HCT116 (cell line): ENCODE measurements around the gene ETV4. TPM values are rescaled to one million over a fixed set of nuclear protein-coding genes. Genes with fewer than 3 reads are reported as not detected.

Source experiments
- ATAC-seq: fragments of 200-7000 bp; cut with Tn5 transposase; 2 replicates; pipeline ENCODE4 v1.9.1; 2020; ENCODE audit warnings: mild to moderate bottlenecking, moderate library complexity
- Bru-seq: library from RNA; stranded (reverse); fragments of 400-500 nt; gene quantifications from one replicate; lab custom pipeline; 2021; lab: Mats Ljungman, UMichigan
- BruChase-seq, 2 experiments: library from RNA; stranded (reverse); fragments of 400-500 nt; gene quantifications; one replicate each; lab custom pipeline; 2021; lab: Mats Ljungman, UMichigan
- BruUV-seq: library from RNA; stranded (reverse); fragments of 400-500 nt; replicated peaks from 2 replicates; lab custom pipeline; 2021; lab: Mats Ljungman, UMichigan
- CTCF ChIA-PET: fragments of 300-600 bp; sonication (Branson Sonifier 250); formaldehyde crosslinking; loops from one replicate; lab custom pipeline; 2021; ENCODE audit warnings: antibody characterized with exemption; lab: Charles Lee
- POLR2A ChIA-PET: fragments of 300-600, 350-600 bp; sonication (Branson Sonifier 250); formaldehyde crosslinking; loops from one replicate; lab custom pipeline; 2021; ENCODE audit warnings: antibody characterized with exemption; lab: Charles Lee
- RAD21 ChIA-PET, 2 experiments: fragments of 300-600 bp; sonication (Branson Sonifier 250); formaldehyde crosslinking; loops; one replicate each; lab custom pipeline; 2023; ENCODE audit warnings: low total read pairs in 2 of 2; ENCODE audit not compliant: uncharacterized antibody in 2 of 2, unreplicated experiment in 2 of 2, low non-redundant PET in 1 of 2; lab: Charles Lee
- DNase-seq: peaks from one replicate; pipeline ENCODE4 v3.0.0-alpha.2; 2010; ENCODE audit warnings: low read depth, low spot score
- H2AFZ ChIP-seq: fragments of 200-600 bp; shearing (Covaris generic), sonication (generic); 2 replicates; pipeline ENCODE4 v1.6.1; 2017; ENCODE audit warnings: low read depth, mixed run types, mixed read lengths, antibody characterized with exemption, low read length; ENCODE audit not compliant: poor library complexity, severe bottlenecking
- H3K27ac ChIP-seq: 2 replicates; pipeline ENCODE4 v1.5.1; 2012; ENCODE audit warnings: low read depth, low read length
- H3K27me3 ChIP-seq: fragments of 200-600 bp; sonication (generic); 2 replicates; pipeline ENCODE4 v1.6.1; 2016; ENCODE audit warnings: mixed run types, low read length, mixed read lengths; ENCODE audit not compliant: insufficient read depth
- H3K36me3 ChIP-seq, 2 experiments: fragments of 200-500 bp in 1 of 2; fragments of 200-600 bp in 1 of 2; sonication (Bioruptor generic) in 1 of 2; sonication (generic) in 1 of 2; 2 replicates each; pipeline versions ENCODE4 v1.5.1 to v1.6.1; 2014 to 2016; ENCODE audit warnings: low read length in 2 of 2, inconsistent platforms in 1 of 2, mixed read lengths in 1 of 2, mixed run types in 1 of 2; ENCODE audit not compliant: insufficient read depth in 2 of 2, control insufficient read depth in 1 of 2
- H3K4me1 ChIP-seq, 2 experiments: fragments of 200-600 bp in 1 of 2; sonication (generic) in 1 of 2; 2 replicates each; pipeline versions ENCODE4 v1.5.1 to v1.6.1; 2012 to 2017; ENCODE audit warnings: low read length in 2 of 2, inconsistent platforms in 1 of 2, mild to moderate bottlenecking in 1 of 2, mixed read lengths in 1 of 2, mixed run types in 1 of 2, moderate library complexity in 1 of 2; ENCODE audit not compliant: insufficient read depth in 2 of 2, control insufficient read depth in 1 of 2
- H3K4me2 ChIP-seq: fragments of 200-600 bp; sonication (generic); 2 replicates; pipeline ENCODE4 v1.6.1; 2017; ENCODE audit warnings: mixed run types, low read length, mixed read lengths
- H3K4me3 ChIP-seq, 2 experiments: fragments of 200-600 bp in 1 of 2; sonication (generic) in 1 of 2; replicated peaks in 1 of 2; 2 replicates each; pipeline ENCODE4 v1.5.1; 2011 to 2016; ENCODE audit warnings: low read length in 2 of 2, control low read depth in 1 of 2, low read depth in 1 of 2, mild to moderate bottlenecking in 1 of 2, mixed read lengths in 1 of 2, mixed run types in 1 of 2
- H3K79me2 ChIP-seq: fragments of 200-600 bp; sonication (generic); 2 replicates; pipeline ENCODE4 v1.6.1; 2017; ENCODE audit warnings: mild to moderate bottlenecking, mixed run types, low read length, moderate library complexity, mixed read lengths; ENCODE audit not compliant: insufficient read depth
- H3K9ac ChIP-seq: fragments of 200-600 bp; sonication (generic); 2 replicates; pipeline ENCODE4 v1.6.1; 2016; ENCODE audit warnings: low read length, mixed read lengths
- H3K9me2 ChIP-seq: fragments of 200-600 bp; sonication (generic), shearing (Covaris generic); 2 replicates; pipeline ENCODE4 v1.6.1; 2017; ENCODE audit warnings: mixed run types, mild to moderate bottlenecking, moderate library complexity; ENCODE audit not compliant: insufficient read depth
- H3K9me3 ChIP-seq, 2 experiments: fragments of 200-500 bp in 1 of 2; fragments of 200-600 bp in 1 of 2; sonication (Bioruptor generic) in 1 of 2; sonication (generic) in 1 of 2; 2 replicates each; pipeline ENCODE4 v1.6.1; 2014 to 2017; ENCODE audit warnings: low read length in 2 of 2, mixed read lengths in 2 of 2, inconsistent platforms in 1 of 2, low read depth in 1 of 2, mild to moderate bottlenecking in 1 of 2, mixed run types in 1 of 2, moderate library complexity in 1 of 2; ENCODE audit not compliant: control insufficient read depth in 1 of 2, insufficient read depth in 1 of 2
- H4K20me1 ChIP-seq: fragments of 200-600 bp; sonication (generic), shearing (Covaris generic); 2 replicates; pipeline ENCODE4 v1.6.1; 2017; ENCODE audit warnings: mixed run types, mild to moderate bottlenecking, moderate library complexity; ENCODE audit not compliant: insufficient read depth
- CBX3 ChIP-seq: IDR thresholded peaks from 2 replicates; pipeline ENCODE4 v1.6.1; 2012; ENCODE audit warnings: low read depth
- CEBPB ChIP-seq: IDR thresholded peaks from 2 replicates; pipeline ENCODE4 v1.6.1; 2012; ENCODE audit warnings: low read depth
- EZH2 ChIP-seq: fragments of 200-600 bp; sonication (generic); IDR thresholded peaks from 2 replicates; pipeline ENCODE4 v1.6.1; 2017; ENCODE audit warnings: antibody characterized with exemption, mixed run types
- JUND ChIP-seq: IDR thresholded peaks from 2 replicates; pipeline ENCODE4 v1.6.1; 2012
- POLR2A ChIP-seq: IDR thresholded peaks from 2 replicates; pipeline ENCODE4 v1.7.0; 2011; ENCODE audit warnings: borderline replicate concordance; ENCODE audit not compliant: insufficient read depth, insufficient read length; ENCODE audit errors: extremely low read depth
- RAD21 ChIP-seq: IDR thresholded peaks from 2 replicates; pipeline ENCODE4 v1.6.1; 2012; ENCODE audit warnings: low read depth, mild to moderate bottlenecking
- SIN3A ChIP-seq: IDR thresholded peaks from 2 replicates; pipeline ENCODE4 v1.6.1; 2012; ENCODE audit warnings: low read depth
- SP1 ChIP-seq: IDR thresholded peaks from 2 replicates; pipeline ENCODE4 v1.6.1; 2012; ENCODE audit warnings: low read depth
- SRF ChIP-seq: IDR thresholded peaks from 2 replicates; pipeline ENCODE4 v1.6.1; 2012; ENCODE audit warnings: low read depth
- TCF7L2 ChIP-seq: IDR thresholded peaks from 2 replicates; pipeline ENCODE4 v1.7.0; 2011; ENCODE audit warnings: borderline replicate concordance, inconsistent platforms; ENCODE audit not compliant: insufficient read depth, insufficient read length; ENCODE audit errors: extremely low read depth
- YY1 ChIP-seq: IDR thresholded peaks from 2 replicates; pipeline ENCODE4 v1.6.1; 2011; ENCODE audit warnings: low read length, low read depth, moderate library complexity, mild to moderate bottlenecking; ENCODE audit not compliant: insufficient replicate concordance; ENCODE audit errors: extremely low read depth
- ZFX ChIP-seq: fragments of 450-650 bp; IDR thresholded peaks from 2 replicates; pipeline ENCODE4 v1.6.1; 2017
- ZNF274 ChIP-seq: fragments of 200-500 bp; sonication (Bioruptor generic); IDR thresholded peaks from 2 replicates; pipeline ENCODE4 v1.6.1; 2014; ENCODE audit warnings: mild to moderate bottlenecking, low read depth, low read length, inconsistent platforms
- intact Hi-C: fragments of 100-400 bp; cut with micrococcal nuclease; formaldehyde crosslinking; loops from 2 replicates; pipeline ENCODE4 v1.10.0; 2022
- long read RNA-seq: library from polyadenylated mRNA; unstranded; transcript quantifications from one replicate; pipeline ENCODE4 v2.0.0, GENCODE V29; 2021; ENCODE audit not compliant: unreplicated experiment
- polyA plus RNA-seq: library from polyadenylated mRNA; unstranded; fragments of >200 nt; gene quantifications from 2 replicates; pipeline ENCODE4 v1.2.1, GENCODE V29; 2012; ENCODE audit warnings: missing spikeins
- total RNA-seq: library from RNA; stranded (reverse); gene quantifications from one replicate; pipeline ENCODE4 v1.2.1, GENCODE V29; 2021; ENCODE audit not compliant: unreplicated experiment
- TF ChIP-seq, protein P1 (sequence below): IDR thresholded peaks from 2 replicates; pipeline ENCODE4 v1.6.1; 2012; ENCODE audit warnings: low read depth
- TF ChIP-seq, protein P2 (sequence below), 3 experiments: fragments of 200-600 bp in 1 of 3; sonication (generic) in 1 of 3; IDR thresholded peaks in 2 of 3; conservative IDR thresholded peaks in 1 of 3; 2 replicates each; pipeline ENCODE4 v1.5.1; 2012 to 2017; ENCODE audit warnings: low read depth in 2 of 3, low read length in 2 of 3, antibody characterized with exemption in 1 of 3, borderline replicate concordance in 1 of 3, control low read depth in 1 of 3, mild to moderate bottlenecking in 1 of 3, mixed read lengths in 1 of 3, mixed run types in 1 of 3, moderate library complexity in 1 of 3; ENCODE audit not compliant: insufficient read depth in 1 of 3
- TF ChIP-seq, protein P3 (sequence below): IDR thresholded peaks from 2 replicates; pipeline ENCODE4 v1.6.1; 2012
- TF ChIP-seq, protein P4 (sequence below): IDR thresholded peaks from 2 replicates; pipeline ENCODE4 v1.6.1; 2012

The ETV4 gene
- total RNA-seq (51.5 TPM), Bru-seq, nascent RNA (percentile 79 among the genes with signal in this experiment), BruChase-seq, experiment 1, labeled RNA remaining after a 6-hour chase (percentile 81 among the genes with signal in this experiment), BruChase-seq, experiment 2, labeled RNA remaining after a 2-hour chase (percentile 88 among the genes with signal in this experiment)
- polyA plus RNA-seq = 31.7 and 44.1 TPM in 2 replicates
- long read RNA-seq, transcript ETV4-202 (12 exons, 2,182 nt) = major isoform, 5 of 72 reads
- long read RNA-seq, partial matches to known transcripts = 49 of 72 reads
- long read RNA-seq, other reads (novel, unspliced or antisense) = 8 of 72 reads

DNA sequence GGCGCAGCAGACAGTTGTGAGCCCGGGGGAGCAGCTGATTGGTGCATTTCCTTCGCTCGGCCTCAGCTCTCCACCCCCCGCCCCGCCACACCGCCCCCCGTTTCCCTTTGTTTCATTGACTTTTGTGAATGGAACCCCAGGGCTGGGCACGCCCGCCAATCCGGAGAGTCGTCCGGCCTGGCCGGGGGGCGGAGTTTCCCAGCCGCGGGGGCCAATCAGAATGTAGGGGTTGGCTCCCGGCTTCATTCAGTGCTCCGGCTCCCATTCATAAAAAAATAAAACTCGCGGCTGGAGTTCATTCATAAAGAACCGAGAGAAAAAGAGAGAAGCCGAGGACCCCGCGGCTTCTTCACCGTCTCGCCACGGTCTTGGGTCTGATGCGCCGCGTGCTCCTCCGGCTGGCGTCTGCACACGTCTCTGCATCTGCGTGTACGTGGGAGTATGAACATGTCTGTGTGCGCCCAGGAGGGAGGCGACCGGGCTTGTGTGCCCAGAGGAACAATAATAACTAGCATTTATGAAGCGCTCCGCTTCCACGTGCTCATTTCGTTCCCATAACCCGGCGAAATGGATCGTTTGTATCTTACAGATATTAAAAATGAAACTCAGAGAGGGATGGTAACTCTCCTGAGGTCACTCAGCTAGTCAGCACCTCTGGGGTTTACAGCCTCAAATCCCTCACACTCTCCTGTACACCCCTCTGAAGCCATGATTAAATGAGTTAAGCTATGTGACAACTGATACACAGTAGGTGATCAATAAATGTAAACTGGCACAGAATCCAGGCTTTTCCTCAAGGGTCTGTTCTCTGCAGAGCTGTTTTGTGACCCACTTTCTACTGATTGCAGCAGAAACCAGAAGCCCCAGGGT is at the start of gene ETV4:
TSS of gene ETV4 (minus strand) at position 22 of the 870 bp plus-strand sequence. CDS start 723 bp downstream, outside the sequence.
- Histone ChIP-seq H2AFZ (peak within 1 kb of the TSS; percentile 66), H3K9ac (peak within 1 kb of the TSS; percentile 88), H3K27me3 (no peaks in the 10 kb centered on the region), H3K9me2 (no peaks in the 10 kb centered on the region), H3K36me3 (peaks cover 0 to 3% of the 10 kb centered on the region in 2 experiments; a peak in 1 of 4 replicates), H4K20me1 (no peaks in the 10 kb centered on the region), H3K79me2 (peaks cover 25% of the 10 kb centered on the region), H3K4me2 (peak within 1 kb of the TSS; percentile 97), H3K9me3 (no peaks in the 10 kb centered on the region), H3K4me3 (peak within 1 kb of the TSS; percentile 72 to 78), H3K27ac (peak within 1 kb of the TSS; percentile 82), H3K4me1 (peaks cover 23 to 37% of the 10 kb centered on the region in 2 experiments)
- TSS peak; percentile 71 for BruUV-seq
- CTCF ChIA-PET = interaction anchor here (1.8 kb wide), 1 partner anchor 159 kb away, joined by 5 read pairs; no protein-coding TSS in a partner anchor
- peak; percentile 83 for DNase-seq
- POLR2A ChIA-PET = interaction anchor here (0.7 to 1.9 kb wide), 3 partner anchors 21 to 179 kb away, joined by 3 to 5 read pairs (median 4); partner anchors contain the start of gene ARL4D
- intact Hi-C loops = no loop called here
- RAD21 ChIA-PET = no interaction called here
- ATAC-seq = peak; percentile 82
- peak; percentile 17 for TF ChIP-seq POLR2A
- no peak for TF ChIP-seq ZNF274
- TF ChIP-seq, protein P1, sequence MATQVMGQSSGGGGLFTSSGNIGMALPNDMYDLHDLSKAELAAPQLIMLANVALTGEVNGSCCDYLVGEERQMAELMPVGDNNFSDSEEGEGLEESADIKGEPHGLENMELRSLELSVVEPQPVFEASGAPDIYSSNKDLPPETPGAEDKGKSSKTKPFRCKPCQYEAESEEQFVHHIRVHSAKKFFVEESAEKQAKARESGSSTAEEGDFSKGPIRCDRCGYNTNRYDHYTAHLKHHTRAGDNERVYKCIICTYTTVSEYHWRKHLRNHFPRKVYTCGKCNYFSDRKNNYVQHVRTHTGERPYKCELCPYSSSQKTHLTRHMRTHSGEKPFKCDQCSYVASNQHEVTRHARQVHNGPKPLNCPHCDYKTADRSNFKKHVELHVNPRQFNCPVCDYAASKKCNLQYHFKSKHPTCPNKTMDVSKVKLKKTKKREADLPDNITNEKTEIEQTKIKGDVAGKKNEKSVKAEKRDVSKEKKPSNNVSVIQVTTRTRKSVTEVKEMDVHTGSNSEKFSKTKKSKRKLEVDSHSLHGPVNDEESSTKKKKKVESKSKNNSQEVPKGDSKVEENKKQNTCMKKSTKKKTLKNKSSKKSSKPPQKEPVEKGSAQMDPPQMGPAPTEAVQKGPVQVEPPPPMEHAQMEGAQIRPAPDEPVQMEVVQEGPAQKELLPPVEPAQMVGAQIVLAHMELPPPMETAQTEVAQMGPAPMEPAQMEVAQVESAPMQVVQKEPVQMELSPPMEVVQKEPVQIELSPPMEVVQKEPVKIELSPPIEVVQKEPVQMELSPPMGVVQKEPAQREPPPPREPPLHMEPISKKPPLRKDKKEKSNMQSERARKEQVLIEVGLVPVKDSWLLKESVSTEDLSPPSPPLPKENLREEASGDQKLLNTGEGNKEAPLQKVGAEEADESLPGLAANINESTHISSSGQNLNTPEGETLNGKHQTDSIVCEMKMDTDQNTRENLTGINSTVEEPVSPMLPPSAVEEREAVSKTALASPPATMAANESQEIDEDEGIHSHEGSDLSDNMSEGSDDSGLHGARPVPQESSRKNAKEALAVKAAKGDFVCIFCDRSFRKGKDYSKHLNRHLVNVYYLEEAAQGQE = no peak
- peak; percentile 43; the same call in 1 of the 2 replicates for TF ChIP-seq SP1
- TF ChIP-seq EZH2 = no peak
- TF ChIP-seq RAD21 = no peak
- peak; percentile 53 for TF ChIP-seq TCF7L2
- TF ChIP-seq SIN3A = no peak
- TF ChIP-seq, protein P2, sequence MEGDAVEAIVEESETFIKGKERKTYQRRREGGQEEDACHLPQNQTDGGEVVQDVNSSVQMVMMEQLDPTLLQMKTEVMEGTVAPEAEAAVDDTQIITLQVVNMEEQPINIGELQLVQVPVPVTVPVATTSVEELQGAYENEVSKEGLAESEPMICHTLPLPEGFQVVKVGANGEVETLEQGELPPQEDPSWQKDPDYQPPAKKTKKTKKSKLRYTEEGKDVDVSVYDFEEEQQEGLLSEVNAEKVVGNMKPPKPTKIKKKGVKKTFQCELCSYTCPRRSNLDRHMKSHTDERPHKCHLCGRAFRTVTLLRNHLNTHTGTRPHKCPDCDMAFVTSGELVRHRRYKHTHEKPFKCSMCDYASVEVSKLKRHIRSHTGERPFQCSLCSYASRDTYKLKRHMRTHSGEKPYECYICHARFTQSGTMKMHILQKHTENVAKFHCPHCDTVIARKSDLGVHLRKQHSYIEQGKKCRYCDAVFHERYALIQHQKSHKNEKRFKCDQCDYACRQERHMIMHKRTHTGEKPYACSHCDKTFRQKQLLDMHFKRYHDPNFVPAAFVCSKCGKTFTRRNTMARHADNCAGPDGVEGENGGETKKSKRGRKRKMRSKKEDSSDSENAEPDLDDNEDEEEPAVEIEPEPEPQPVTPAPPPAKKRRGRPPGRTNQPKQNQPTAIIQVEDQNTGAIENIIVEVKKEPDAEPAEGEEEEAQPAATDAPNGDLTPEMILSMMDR (IDR thresholded peaks at IDR 0.05 in 2 of 3, conservative IDR thresholded peaks at IDR 0.05 in 1 of 3; ENCODE audit: borderline replicate concordance in 1 of 3, insufficient read depth in 1 of 3, low read depth in 2 of 3, low read length in 2 of 3) = no peak
- no peak for TF ChIP-seq JUND
- TF ChIP-seq CBX3 = no peak
- no peak for TF ChIP-seq CEBPB
- TF ChIP-seq, protein P3, sequence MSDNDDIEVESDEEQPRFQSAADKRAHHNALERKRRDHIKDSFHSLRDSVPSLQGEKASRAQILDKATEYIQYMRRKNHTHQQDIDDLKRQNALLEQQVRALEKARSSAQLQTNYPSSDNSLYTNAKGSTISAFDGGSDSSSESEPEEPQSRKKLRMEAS = no peak
- TF ChIP-seq ZFX = no peak
- TF ChIP-seq SRF = no peak
- TF ChIP-seq, protein P4, sequence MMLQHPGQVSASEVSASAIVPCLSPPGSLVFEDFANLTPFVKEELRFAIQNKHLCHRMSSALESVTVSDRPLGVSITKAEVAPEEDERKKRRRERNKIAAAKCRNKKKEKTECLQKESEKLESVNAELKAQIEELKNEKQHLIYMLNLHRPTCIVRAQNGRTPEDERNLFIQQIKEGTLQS = no peak
- no peak for TF ChIP-seq YY1
